HG03139 (cell line): ENCODE data around the gene BICRA.
A peak's percentile ranks its signal among the peaks of the same experiment; 100 is the strongest.
"Not testable (repeated sequence)": the region's sequence is repeated elsewhere in the genome, so short reads cannot be mapped to it uniquely, and the experiment has no call there.

Source experiments
- ATAC-seq: cut with Tn5 transposase; IDR thresholded peaks from one replicate; pipeline ENCODE4 v1.9.1; 2021; ENCODE audit not compliant: unreplicated experiment

Gene BICRA

DNA sequence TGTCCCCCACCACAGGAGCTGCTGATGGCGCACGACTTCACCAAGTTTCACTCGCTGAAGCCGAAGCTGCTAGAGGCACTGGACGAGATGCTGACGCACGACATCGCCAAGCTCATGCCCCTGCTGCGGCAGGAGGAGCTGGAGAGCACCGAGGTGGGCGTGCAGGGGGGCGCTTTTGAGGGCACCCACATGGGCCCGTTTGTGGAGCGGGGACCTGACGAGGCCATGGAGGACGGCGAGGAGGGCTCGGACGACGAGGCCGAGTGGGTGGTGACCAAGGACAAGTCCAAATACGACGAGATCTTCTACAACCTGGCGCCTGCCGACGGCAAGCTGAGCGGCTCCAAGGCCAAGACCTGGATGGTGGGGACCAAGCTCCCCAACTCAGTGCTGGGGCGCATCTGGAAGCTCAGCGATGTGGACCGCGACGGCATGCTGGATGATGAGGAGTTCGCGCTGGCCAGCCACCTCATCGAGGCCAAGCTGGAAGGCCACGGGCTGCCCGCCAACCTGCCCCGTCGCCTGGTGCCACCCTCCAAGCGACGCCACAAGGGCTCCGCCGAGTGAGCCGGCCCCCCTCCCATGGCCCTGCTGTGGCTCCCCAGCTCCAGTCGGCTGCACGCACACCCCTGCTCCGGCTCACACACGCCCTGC lies 132.1 kb downstream of the BICRA start:
- no peak for ATAC-seq

DNA sequence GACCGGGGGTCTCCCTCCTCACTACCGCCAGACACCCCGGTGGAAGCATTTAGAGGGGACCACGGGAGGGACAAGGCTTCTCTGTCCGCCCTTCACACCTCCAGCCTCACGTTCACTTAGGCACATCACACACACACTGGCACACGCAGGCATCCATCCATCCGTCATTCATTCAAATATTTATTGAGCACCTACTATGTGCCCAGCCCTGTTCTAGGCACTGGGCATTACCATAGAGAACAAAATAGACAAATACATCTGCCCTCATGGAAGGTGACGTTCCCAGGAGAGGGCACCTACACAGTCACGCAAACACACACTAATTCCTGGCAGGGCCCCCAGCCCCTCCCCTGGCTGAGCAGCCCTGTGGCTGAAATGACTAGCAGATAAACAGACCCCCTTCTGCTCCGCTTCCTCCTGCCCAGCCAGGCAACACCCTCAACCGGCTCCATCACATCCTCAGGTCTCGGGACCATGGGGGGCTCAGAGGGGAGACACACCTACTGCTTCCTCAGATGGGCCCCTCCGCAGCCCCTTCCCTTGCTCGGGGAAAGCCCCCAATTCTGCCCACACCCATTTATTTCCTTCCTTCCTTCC lies 132.7 kb downstream of the BICRA start:
- no peak for ATAC-seq

DNA sequence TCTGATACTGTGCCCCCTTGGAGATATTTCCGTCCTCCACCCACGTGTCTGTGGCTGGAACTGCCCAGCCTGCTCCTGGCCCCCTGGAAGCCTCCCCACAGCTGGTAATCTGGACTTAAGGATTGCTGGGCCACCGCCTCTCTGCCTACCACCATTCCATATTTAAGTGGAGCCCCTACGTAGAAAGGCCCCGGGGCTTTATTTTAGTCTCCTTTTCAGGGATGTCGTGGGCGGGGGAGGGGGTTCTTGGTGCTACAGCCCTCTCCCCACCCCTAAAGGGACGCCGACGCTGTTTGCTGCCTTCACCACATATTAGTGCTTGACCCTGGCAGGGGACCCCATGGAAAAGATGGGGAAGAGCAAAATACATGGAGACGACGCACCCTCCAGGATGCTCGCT lies 133.7 kb downstream of the BICRA start:
- ATAC-seq = no peak

DNA sequence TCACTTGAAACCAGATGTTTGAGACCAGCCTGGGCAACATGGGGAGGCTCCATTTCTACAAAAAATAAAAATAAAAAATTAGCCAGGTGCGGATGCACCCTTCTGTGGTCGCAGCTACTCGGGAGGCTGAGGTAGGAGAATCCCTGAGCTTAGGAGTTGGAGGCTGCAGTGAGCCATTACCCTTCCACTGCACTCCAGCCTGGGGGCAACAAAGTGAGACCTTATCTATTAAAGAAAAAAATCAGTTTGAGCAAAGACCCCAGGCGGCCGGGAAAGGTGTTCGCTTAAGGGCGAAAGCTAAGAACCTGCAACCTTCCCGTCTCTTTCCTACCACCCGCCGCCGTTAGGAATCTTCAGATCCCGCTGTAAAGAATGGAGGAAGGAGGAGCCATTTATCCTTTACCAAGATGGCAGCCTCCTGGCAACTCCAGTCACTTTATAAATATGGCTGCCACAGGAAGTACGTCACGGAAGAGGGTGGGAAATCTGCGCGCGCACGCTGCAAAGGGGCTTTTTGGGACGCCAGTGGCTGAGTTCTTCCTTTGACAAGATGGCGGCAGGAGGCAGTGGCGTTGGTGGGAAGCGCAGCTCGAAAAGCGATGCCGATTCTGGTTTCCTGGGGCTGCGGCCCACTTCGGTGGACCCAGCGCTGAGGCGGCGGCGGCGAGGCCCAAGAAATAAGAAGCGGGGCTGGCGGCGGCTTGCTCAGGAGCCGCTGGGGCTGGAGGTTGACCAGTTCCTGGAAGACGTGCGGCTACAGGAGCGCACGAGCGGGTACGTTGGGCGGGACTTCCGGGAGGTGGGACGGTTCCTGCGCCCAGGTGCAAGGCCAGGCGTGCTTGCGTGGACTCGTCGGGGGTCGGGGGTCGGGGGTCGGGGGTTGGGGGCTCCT lies 136.3 kb downstream of the BICRA start, which contains the start of gene NOP53:
TSS of gene NOP53 (plus strand) at position 537 of the 892 bp plus-strand sequence. CDS start at position 551, 14 bp downstream.
- peak; percentile 58 for ATAC-seq

DNA sequence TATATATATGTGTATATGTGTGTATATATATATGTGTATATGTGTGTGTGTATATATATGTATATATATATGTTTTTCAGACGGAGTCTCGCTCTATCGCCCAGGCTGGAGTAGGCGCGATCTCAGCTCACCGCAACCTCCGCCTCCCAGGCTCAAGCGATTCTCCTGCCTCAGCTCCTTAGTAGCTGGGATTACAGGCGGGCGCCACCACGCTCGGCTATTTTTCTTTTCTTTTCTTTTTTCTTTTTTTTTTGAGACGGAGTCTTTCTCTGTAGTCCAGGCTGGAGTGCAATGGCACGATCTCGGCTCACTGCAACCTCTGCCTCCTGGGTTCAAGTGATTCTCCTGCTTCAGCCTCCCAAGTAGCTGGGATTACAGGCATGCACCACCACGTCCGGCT lies 137.2 kb downstream of the BICRA start:
- not testable (repeated sequence) for ATAC-seq

DNA sequence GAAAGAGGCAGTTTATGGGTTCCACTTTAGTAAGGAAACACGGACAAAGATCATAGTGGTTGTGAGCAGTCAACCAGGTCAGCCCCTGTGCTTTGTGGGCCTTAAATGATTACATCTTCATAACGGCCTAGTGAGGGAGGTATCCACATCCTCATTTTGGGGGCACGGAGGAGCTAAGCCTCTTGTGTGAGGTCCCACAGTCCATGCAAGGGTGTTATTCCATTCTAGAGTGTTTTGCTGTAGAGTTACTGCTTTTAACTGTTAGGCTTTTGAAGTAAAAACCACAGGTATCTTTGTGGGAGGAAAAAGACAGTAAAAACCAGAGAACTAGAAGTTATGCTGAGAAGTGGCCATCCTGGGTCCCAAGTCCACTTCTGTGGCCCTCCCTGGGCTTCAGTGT lies 140.4 kb downstream of the BICRA start:
- no peak for ATAC-seq

DNA sequence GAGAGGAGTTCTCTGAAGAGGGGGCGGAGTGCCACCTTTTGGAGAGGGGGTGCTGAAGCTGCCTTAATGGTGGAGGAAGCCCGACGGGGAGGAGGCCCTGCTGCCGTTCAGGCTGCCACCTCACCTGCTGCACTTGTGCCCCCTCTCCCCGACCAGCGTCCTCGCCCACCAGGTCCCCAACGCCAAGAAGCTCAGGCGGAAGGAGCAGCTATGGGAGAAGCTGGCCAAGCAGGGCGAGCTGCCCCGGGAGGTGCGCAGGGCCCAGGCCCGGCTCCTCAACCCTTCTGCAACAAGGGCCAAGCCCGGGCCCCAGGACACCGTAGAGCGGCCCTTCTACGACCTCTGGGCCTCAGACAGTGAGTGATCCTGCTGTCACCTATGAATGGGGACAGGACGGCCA lies 141.8 kb downstream of the BICRA start:
- ATAC-seq = no peak

DNA sequence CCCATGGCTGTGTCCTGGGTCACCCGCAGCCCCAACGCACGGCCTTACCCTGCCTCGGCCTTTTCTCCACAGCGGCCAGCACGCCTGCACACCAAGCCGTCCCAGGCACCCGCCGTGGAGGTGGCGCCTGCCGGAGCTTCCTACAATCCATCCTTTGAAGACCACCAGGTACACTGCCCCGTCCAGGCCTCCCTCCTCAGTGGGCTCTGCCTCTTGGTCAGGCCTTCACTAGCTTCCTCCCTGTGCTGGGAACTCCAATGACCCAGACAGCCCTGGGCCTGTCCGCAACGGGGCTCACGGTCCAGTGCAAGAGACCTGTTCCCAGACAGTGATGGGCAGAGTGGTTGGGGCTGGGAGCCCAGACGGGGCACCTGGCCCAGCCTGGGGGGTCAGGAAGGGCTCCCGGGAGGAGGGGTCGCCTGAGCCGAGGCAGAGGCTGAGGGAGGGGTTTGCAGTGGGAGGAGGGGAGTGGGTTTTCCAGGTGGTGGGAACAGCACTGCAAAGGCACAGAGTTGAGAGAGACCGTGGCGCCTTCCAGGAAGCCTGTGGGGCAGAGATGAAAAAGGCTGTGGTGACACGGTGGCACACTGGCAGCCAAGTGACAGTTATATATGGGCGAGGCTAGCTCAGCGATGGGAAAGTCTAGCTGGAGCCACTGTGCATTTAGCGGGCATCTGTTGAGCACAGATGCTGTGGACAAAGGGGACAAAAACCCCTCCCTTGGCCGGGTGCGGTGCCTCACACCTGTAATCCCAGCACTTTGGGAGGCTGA lies 143.7 kb downstream of the BICRA start:
- ATAC-seq = no peak
